ENCODE results near the gene XPO4. TPM values are rescaled to one million over a fixed set of nuclear protein-coding genes. Genes with fewer than 3 reads are reported as not detected.
A peak's percentile ranks its signal among the peaks of the same experiment; 100 is the strongest.

The XPO4 gene
- 4.2 and 5.2 TPM in 2 replicates for polyA plus RNA-seq (2012; rRNA removed)
- 4.2 and 4.5 TPM in 2 replicates for polyA plus RNA-seq (2012; cell fraction: cytosol; rRNA removed)
- 6.3 and 13.0 TPM in 2 replicates for polyA plus RNA-seq (2012; cell fraction: nucleus; rRNA removed)

- H3K79me2 ChIP-seq (ENCODE audit: insufficient read depth): peaks cover 50% of the 10 kb centered on the region
- H3K9me3 ChIP-seq: no peaks in the 10 kb centered on the region
- ChIA-PET POLR2A (interaction anchor here (0.5 to 1.0 kb wide), 2 partner anchors 38 to 61 kb away, joined by 3 read pairs; no protein-coding TSS in a partner anchor), CTCF (interaction anchor here (0.6 to 1.0 kb wide), 2 partner anchors 12 to 30 kb away, joined by 3 read pairs; no protein-coding TSS in a partner anchor)
- peak within 1 kb of the TSS; percentile 83 to 84 for H3K27ac ChIP-seq (ENCODE audit: low read depth in 2 of 2, low read length in 1 of 2)
- no peaks in the 10 kb centered on the region for H3K9me2 ChIP-seq
- H3K9ac ChIP-seq: peak within 1 kb of the TSS; percentile 97
- peak; percentile 94 for DNase-seq
- WGBS (ENCODE audit: low lambda C conversion rate): 7% methylated on average over 3 of the region's 81 CpGs
- no peaks in the 10 kb centered on the region for H3K27me3 ChIP-seq (ENCODE audit: insufficient read depth)
- H3K4me3 ChIP-seq (ENCODE audit: low read depth in 2 of 2, low read length in 1 of 2): peak within 1 kb of the TSS; percentile 85 to 94
- peak within 1 kb of the TSS; percentile 95 for H3K4me2 ChIP-seq
- no peaks in the 10 kb centered on the region for H4K20me1 ChIP-seq (ENCODE audit: insufficient read depth)
- no peaks in the 10 kb centered on the region for H3F3A ChIP-seq (replicated peaks; ENCODE audit: insufficient read depth)
- H3K4me1 ChIP-seq (ENCODE audit: control insufficient read depth in 1 of 2, insufficient read depth in 2 of 2, low read depth in 1 of 2, low read length in 1 of 2): peaks cover 2 to 8% of the 10 kb centered on the region in 2 experiments; a peak in 3 of 4 replicates
- H2AFZ ChIP-seq (ENCODE audit: low read depth): peak within 1 kb of the TSS; percentile 100
- peaks cover 10 to 13% of the 10 kb centered on the region in 2 experiments for H3K36me3 ChIP-seq (replicated peaks in 1 of 2; ENCODE audit: control insufficient read depth in 1 of 2, insufficient read depth in 2 of 2, low read length in 1 of 2)
- TF ChIP-seq CTCF (IDR thresholded peaks at IDR 0.05) (no peak), GABPA (IDR thresholded peaks at IDR 0.05; ENCODE audit: low read depth) (no peak), CHD2 (IDR thresholded peaks at IDR 0.05; ENCODE audit: low read length, partially characterized antibody) (peak; percentile 16), RAD21 (IDR thresholded peaks at IDR 0.05; ENCODE audit: low read length) (no peak), EZH2phosphoT487 (IDR thresholded peaks at IDR 0.05; ENCODE audit: borderline replicate concordance, low read depth) (no peak), REST (IDR thresholded peaks at IDR 0.05; ENCODE audit: low read depth, low read length) (no peak), EP300 (IDR thresholded peaks at IDR 0.05; ENCODE audit: borderline replicate concordance in 1 of 2, low read depth in 1 of 2, low read length in 1 of 2) (0 out of 4 replicates have a peak, but pooled peaks of 1 of the 2 experiments have one; percentile 21), NFIC (IDR thresholded peaks at IDR 0.05; ENCODE audit: borderline replicate concordance) (no peak), FOXJ3 (CRISPR knock-in tag; IDR thresholded peaks at IDR 0.05) (no peak), GATA2 (CRISPR knock-in tag; IDR thresholded peaks at IDR 0.05) (no peak), PBX3 (IDR thresholded peaks at IDR 0.05) (no peak), IRF3 (IDR thresholded peaks at IDR 0.05; ENCODE audit: low read depth, low read length) (no peak), RXRA (IDR thresholded peaks at IDR 0.05; ENCODE audit: borderline replicate concordance, low read depth) (no peak), NRF1 (IDR thresholded peaks at IDR 0.05; ENCODE audit: low read depth, low read length) (peak; percentile 75), MEF2A (IDR thresholded peaks at IDR 0.05; ENCODE audit: borderline replicate concordance, low read depth) (no peak), SMC3 (IDR thresholded peaks at IDR 0.05; ENCODE audit: low read depth, low read length) (no peak), USF2 (IDR thresholded peaks at IDR 0.05; ENCODE audit: borderline replicate concordance, low read depth, low read length) (no peak), ZBTB33 (IDR thresholded peaks at IDR 0.05; ENCODE audit: borderline replicate concordance, low read depth) (no peak), ELF1 (IDR thresholded peaks at IDR 0.05) (peak; percentile 29; the same call in 1 of the 2 replicates), MAX (IDR thresholded peaks at IDR 0.05; ENCODE audit: low read depth) (peak; percentile 74)
Observed at GRCh38 chr13:20902438-20903163, at the start of gene XPO4. XPO4 (minus strand) TSS chr13:20902746; CDS start chr13:20902738, 8 bp downstream.
